Muscle of back (tissue), 13 donors: ENCODE results near the gene GALNT9. TPM values are rescaled to one million over a fixed set of nuclear protein-coding genes. Genes with fewer than 3 reads are reported as not detected.
"Not testable (repeated sequence)": the region's sequence is repeated elsewhere in the genome, so short reads cannot be mapped to it uniquely, and the experiment has no call there.

ENCODE experiments used
- DNase-seq, 3 donors: peaks; one replicate each; pipeline versions ENCODE4 v3.0.0 to v3.0.0-alpha.2; 2013
- long read RNA-seq, 9 donors: transcript quantifications; one replicate each; lab custom pipeline, GENCODE V29; 2026
- polyA plus RNA-seq, 10 donors: library from polyadenylated mRNA; unstranded; fragments of 120-200 nt; gene quantifications; one replicate each; pipeline ENCODE4 v1.2.1, GENCODE V29; 2013; ENCODE audit not compliant: insufficient read length in 10 of 10

Gene GALNT9
- 1 to 10 TPM in 7 of 10 donors, under 1 TPM in 3; 0.84 to 2.9 (median 1.6) TPM for polyA plus RNA-seq
- long read RNA-seq, donor 1 = 0 reads
- long read RNA-seq, donor 2, partial matches to known transcripts = 0 of 1 reads
- long read RNA-seq, donor 2, other reads (novel, unspliced or antisense) = 0 of 1 reads
- long read RNA-seq, donor 3 = 0 reads
- long read RNA-seq, donor 4, partial matches to known transcripts = 0 of 1 reads
- long read RNA-seq, donor 4, other reads (novel, unspliced or antisense) = 0 of 1 reads
- long read RNA-seq, donor 5 = 0 reads
- long read RNA-seq, donor 6 = 0 reads
- long read RNA-seq, donor 7 = 0 reads
- long read RNA-seq, donor 8 = 0 reads
- long read RNA-seq, donor 9 = 0 reads

- peak in 2 of 3 donors; percentile 30 to 64 for DNase-seq
These were observed at the start of gene GALNT9 for GRCh38 chr12:132329036-132329719. TSS of gene GALNT9 (minus strand) at chr12:132329589. CDS start at chr12:132329203, 386 bp downstream.

- not testable (repeated sequence) for DNase-seq
These were observed 49.7 kb upstream of the GALNT9 start for GRCh38 chr12:132379057-132379456.

- no peak for DNase-seq
These were observed 47.8 kb upstream of the GALNT9 start for GRCh38 chr12:132377147-132377546.

GRCh38 chr12:132376464-132376830 is 47.1 kb upstream of the GALNT9 start:
- DNase-seq = no peak

GRCh38 chr12:132375747-132376463 is 46.5 kb upstream of the GALNT9 start:
- DNase-seq = no peak

DNA sequence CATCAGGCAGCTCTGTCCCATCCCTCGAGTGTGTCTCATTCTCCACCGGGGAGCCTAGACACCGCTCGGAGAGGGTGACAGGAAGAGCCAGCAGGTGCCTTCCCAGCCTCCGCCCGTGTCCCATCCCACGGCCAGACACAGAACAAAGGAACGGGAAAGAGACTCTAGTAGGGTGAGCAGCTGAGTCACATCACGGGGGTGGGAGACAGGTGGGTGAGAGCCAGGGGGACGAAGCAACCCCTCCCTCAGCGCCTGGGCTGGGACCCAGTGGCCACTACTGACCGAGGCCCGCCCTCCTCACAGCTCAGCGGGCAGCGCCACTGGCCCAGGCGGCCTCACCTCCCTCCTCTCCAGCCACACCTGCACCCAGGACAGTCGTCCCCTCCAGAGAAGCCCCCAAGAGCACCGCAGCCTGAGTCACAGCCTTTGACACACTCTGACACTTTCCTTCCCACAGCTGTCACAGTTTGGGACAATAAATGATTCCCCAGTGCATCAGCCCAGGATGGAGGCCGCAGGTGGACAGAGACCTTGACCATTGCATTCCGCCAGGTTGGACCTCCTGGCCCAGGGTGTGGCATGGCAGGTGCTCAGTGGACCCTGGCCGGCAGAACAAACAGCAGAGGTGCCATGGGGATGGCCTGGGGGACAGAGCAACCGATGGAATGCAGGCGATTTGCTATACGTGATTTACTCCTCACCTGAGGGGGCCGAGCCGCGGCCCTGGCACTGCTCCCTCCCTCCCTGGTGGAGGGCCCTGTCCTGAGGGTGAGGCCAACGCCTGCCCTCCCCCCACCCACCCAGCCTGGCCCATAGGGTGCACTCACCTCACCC is 45.4 kb upstream of the GALNT9 start:
- DNase-seq = no peak

- no peak for DNase-seq
These were observed 44.7 kb upstream of the GALNT9 start for GRCh38 chr12:132373901-132374611.

GRCh38 chr12:132367852-132368251 is 38.5 kb upstream of the GALNT9 start:
- DNase-seq = no peak

- DNase-seq = peak in 1 of 3 donors; percentile 29
These were observed 37.9 kb upstream of the GALNT9 start for GRCh38 chr12:132367071-132367851.

- no peak for DNase-seq
These were observed 37.0 kb upstream of the GALNT9 start for GRCh38 chr12:132366341-132366861.

- DNase-seq = no peak
These were observed 35.8 kb upstream of the GALNT9 start for GRCh38 chr12:132365226-132365625.

DNA sequence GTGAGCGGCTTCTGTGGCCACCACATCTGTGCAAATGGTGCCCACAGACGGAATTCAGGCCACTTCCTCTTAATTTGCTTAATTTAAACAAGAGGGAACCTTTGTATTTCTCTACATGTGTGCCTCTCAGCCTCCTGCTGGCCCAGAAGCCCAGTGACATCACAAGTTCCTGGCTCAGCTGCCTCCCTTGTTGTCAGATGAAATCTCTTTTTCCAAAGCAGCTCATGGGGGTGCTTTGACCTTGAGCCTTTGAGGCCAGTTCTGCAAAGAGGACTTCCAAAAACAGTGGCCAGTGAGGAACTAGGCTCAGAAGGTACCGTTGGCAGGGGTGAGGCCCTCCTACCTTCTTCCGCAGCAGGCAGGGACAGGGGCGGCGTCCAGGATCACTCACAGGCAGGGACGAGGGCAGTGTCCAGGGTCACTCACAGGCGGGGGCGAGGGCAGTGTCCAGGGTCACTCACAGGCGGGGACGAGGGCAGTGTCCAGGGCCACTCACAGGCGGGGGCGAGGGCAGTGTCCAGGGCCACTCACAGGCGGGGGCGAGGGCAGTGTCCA is 35.0 kb upstream of the GALNT9 start:
- DNase-seq = no peak

DNA sequence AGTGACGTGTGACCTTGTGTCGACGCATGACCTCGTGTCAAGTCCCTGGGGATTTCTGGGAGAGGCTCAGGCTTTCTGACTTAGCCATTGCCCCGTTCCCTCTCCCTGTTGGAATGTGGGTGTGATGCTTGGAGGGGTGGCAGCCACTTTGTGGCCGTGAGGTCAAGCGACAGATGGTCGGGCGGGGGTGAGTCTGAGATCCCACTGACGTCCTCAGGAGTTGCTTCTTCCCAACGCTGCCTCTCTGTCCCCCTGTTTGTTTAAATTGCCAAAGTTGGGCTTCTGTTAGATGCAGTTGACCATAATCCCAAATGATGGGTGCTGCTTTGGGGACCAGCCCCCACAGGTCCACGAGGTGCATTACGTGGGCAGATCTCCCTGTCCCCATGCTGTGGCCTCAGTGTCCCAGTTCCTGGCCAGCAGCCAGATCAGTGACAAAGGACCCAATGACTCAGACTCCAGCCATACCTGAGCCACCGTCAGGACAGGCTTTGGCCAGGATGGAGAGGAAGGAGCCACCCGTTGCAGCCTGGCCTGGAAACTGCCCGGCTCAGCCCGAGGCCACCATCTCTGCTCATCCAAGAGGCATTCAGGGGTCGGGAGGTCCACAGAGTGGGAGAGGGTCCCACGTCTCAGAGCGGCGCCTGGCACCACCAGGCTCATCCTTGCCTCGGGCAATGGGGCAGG is 34.4 kb upstream of the GALNT9 start:
- no peak for DNase-seq

- no peak for DNase-seq
These were observed 33.7 kb upstream of the GALNT9 start for GRCh38 chr12:132362996-132363660.

GRCh38 chr12:132360906-132361777 is 31.8 kb upstream of the GALNT9 start:
- DNase-seq = no peak

GRCh38 chr12:132360410-132360809 is 31.0 kb upstream of the GALNT9 start:
- DNase-seq = no peak

GRCh38 chr12:132359971-132360370 is 30.6 kb upstream of the GALNT9 start:
- DNase-seq = no peak
